HG03457 (cell line): Measurements from ENCODE around the gene PSMB4.
"Not testable (repeated sequence)": the region's sequence is repeated elsewhere in the genome, so short reads cannot be mapped to it uniquely, and the experiment has no call there.

Source experiments
- ATAC-seq: cut with Tn5 transposase; IDR thresholded peaks from one replicate; pipeline ENCODE4 v1.9.1; 2021; ENCODE audit warnings: moderate number of reproducible peaks; ENCODE audit not compliant: unreplicated experiment

Gene PSMB4

DNA sequence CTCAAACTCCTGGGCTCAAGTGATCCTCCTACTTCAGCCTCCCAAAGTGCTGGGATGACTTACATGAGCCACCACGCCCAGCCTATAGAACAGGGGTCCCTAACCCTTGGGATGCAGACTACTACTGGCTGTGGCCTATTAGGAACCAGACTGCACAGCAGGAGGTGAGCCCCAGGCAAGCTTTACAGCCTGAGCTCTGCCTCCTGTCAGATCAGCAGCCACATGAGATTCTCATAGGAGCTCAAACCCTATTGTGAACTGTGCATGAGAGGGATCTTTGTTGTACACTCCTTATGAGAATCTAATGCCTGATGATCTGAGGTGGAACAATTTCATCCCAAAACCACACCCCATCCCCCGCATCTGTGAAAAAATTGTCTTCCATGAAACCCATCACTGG is 13.4 kb upstream of the PSMB4 start:
- no peak for ATAC-seq

DNA sequence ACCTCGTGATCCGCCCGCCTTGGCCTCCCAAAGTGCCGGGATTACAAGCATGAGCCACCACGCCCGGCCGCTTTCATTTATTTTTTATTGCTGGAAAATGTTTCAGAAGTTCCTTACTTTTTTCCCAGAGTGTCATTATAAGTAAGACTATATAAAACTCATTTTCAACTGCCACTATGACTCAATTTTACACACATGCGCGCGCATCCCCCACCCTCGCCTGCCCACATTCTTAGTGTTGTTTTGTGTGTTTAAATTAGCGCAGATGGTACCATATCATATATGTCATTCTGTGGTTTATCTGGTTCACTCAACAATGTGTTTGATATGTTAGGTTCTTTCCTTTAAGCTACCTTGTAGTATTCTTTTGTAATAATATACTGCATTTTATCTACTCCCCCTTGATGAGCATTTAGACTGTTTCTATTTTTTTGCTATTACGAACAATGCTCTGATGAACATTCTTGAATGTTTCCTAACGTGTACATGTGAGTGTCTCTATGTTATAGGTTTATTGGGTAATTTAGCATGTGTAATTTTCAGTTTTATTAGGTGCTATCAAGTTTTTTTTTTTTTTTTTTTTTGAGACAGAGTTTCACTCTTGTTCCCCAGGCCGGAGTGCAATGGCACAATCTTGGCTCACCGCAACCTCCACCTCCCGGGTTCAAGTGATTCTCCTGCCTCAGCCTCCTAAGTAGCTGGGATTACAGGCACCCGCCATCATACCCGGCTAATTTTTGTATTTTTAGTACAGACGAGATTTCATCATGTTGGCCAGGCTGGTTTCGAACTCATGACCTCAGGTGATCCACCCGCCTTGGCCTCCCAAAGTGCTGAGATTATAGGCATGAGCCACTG is 8.9 kb upstream of the PSMB4 start:
- not testable (repeated sequence) for ATAC-seq

DNA sequence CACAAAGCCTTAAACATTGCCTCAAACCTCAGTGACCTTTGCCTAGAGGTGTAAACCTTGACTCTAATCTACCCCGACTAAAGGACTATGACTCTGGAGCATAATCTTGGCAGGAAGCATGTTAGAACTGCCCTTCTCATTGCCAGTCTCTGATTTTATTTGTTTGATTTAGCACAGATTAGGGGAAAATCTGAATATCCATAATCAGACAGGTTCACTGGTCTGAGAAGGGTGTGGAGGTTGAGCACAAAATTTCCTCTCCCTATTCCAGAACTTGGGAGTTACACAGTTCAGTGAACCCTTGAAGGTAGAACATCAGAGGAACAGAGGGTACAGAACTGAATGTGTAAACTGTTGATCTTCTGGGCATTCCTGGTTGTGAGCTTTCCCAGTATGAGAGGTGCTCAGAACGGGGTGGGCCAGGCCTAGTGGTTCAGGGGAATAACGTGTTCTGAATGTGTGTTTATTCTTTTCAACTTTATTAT is 8.3 kb upstream of the PSMB4 start:
- no peak for ATAC-seq

DNA sequence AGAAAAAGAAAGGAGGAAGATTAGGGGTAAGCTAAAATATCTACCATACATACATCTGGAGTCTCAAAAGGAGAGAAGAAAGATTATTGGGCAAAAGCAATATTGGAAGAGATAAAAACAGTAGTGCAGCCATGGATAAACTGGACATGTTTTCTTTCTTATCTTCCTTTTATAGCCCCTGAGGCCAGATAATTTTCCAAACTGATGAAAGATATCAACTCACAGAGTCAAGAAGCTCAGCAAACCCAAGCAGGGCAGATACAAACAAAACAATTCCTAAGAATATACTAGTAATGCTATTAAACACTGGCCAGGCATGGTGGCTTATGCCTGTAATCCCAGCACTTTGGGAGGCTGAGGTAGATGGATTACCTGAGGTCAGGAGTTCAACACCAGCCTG is 5.8 kb upstream of the PSMB4 start:
- ATAC-seq: no peak

DNA sequence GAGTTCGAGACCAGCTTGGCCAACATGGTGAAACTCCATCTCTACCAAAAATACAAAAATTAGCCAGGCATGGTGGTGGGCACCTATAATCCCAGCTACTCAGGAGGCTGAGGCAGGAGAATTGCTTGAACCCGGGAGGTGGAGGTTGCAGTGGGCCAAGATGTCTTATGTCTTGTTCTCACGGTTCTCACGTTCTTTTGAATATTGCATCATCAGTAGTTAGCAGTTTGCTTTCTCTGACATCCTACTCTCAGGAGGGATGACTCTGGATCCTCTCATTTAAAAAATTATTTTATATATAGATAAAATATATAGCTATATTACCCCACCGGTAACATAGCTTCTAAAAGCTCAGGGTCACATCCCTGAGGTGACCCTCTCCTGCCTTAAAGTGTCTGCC is 3.1 kb upstream of the PSMB4 start:
- ATAC-seq: not testable (repeated sequence)

DNA sequence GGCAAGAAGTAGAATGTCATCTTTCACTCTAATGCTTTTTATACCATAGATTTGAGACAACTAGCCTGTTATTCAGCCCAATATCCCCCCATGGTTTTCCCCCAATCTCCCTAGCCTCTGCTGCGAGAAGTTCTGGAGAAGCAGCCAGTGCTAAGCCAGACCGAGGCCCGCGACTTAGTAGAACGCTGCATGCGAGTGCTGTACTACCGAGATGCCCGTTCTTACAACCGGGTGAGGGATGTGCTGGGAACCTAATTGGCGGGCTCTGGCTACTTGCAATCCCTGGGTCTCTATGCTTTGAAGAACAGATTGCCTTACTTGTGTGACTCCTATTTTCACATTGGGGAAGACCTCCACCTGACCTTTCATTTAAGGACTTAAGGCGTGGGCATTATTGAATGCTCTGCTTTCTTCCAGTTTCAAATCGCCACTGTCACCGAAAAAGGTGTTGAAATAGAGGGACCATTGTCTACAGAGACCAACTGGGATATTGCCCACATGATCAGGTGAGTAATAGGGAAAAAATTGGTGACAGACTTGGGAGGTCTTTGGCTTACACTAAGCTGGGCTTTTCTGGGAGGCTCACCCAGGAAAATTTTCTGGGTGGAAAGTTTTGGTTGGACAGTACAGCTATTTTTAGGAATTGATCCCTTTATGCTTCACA is 1.9 kb downstream of the PSMB4 start:
- no peak for ATAC-seq

DNA sequence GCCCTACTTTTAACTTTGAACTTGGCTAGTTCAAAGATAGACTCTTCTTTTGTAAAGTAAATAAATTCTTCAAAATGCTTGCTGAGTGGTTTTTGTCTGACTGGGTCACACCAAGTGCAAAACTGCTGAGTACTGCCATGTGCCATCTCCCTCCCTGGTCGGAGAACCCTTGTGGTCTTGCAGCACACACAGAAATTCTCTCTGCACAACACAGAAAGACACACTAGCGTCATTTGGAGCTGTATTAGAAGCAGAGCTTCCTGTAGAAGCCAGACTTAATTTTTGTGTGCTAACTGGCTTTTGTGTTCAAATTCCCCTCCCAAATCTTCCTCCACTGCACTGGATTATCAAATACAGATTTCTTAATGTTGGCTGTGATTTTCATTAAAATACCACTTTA is 2.5 kb downstream of the PSMB4 start:
- ATAC-seq: no peak

DNA sequence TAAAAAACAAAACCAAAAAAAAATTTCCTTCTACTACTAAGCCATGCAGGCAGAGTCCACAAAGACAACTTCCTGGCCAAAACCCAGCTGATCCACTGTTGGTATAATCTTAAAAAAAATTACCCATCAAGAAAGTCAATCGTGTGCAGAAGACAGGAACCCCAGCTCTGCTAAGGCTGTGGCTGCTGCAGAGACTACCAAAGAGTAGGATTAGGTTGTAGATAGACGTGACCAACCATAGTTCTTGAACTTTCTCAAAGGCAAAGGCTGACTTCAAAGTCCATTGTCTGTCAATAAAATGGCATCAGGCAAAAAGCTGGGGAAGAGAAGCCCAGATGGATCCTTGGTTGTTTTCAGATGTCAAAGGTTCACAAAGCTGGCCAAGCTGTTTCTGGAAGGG is 3.4 kb downstream of the PSMB4 start:
- ATAC-seq: no peak

DNA sequence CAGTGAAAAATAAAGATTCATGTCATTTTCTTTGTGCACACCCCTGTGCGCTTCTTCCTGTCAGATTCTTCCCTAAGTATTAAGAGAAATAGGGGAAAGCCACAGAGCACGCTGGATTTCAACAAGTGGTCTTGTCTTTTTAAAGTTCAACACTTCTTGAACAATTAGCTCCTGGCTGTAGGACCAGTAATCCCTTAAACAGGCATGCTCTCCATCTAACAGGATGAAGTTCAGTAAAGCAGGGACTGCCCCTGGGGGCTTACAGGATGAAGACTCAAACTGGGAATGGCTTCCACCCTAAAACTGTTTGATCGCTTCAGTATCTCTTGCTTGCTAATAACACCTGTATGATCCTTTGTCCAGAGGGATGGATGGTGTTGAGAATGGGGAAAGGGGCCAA is 4.2 kb downstream of the PSMB4 start:
- no peak for ATAC-seq

DNA sequence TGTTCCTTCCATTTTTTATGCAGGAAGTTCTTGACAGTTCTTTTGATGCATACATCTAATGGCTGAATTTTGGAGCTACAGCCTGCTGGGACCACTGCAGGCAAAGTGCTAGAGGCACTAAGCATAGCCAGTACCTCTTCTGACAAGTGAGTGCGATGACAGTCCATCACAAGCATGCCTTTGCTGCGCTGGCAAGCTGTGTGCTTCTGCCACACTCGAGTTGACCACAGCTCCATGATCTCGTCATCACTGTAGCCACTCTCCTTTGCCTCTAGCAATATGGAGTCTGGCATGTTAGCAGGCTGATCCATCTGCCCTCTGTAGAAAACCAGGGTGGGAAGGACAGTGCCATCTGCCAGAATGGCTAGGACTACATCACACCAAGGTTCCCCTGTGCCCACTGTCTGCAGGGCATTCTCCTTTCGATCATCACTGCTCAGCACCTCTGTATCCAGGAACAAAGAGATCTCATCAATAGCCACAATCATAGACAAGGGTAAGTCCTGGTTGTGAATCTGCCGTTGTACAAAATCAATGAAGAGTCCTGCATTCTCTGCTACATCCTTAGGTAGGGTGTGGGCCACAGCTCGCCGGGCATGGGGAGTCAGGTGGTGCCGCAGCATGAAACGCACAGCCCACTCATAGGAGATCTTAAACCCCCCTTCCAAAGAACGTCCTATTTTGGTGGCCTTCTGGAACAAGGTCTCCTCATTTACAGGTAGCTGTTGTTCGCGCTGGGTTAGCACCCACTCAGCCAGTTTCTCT is 6.0 kb downstream of the PSMB4 start:
- no peak for ATAC-seq

DNA sequence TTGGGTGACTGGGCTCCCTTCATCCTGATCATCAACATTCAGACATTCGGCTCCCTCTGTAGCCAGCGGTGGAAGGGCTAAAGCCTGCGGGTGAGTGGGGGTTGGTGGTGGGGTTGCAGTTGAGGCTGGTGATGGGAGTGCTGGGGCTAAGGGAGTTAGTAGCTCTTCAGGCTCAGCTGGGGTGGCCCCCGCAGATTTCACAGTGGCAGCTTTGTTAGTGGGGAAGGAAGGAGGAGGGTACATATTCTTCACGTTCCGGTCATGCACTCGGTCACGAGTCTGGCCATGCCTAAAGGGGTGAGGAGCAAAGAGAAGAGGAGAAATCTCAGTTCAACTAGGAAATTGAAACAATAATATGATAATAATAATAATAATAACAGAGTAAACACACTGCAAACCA is 6.8 kb downstream of the PSMB4 start:
- no peak for ATAC-seq

DNA sequence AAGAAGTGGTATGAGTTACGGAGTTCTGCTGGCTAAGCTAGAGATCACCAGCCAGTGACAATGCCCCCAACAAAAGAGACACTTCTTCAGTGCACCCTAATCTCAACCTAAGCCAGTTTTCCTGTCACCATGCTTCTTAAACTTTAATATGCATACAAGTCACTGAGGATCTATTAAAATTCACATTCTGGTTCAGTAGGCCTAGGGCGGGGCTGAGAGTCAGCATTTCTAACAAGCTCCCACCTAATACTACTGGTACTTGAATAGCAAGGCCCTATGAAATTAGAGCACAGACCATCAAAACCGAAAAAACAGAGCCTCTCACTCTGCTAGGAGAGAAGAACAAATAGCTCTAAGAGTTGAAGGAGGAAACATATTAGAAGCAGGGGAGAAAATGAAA is 7.9 kb downstream of the PSMB4 start:
- no peak for ATAC-seq

DNA sequence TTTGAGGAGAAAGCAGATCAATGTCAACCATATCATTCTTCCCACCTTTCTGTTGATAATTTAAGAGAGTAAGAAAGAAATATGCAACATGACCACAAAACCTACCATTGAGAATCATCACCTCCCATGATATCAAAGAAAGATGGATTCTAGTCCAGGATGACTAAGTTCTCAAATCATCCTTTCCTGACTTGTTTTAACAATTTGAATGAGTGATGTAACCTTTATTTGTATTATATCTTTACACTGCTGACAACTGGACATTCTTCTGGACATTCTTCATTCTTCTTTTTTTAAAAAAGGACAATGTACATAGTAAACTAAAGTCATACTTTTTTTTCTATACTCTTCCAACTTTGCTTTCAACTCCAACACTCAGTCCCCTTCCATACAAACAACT is 9.5 kb downstream of the PSMB4 start:
- no peak for ATAC-seq

DNA sequence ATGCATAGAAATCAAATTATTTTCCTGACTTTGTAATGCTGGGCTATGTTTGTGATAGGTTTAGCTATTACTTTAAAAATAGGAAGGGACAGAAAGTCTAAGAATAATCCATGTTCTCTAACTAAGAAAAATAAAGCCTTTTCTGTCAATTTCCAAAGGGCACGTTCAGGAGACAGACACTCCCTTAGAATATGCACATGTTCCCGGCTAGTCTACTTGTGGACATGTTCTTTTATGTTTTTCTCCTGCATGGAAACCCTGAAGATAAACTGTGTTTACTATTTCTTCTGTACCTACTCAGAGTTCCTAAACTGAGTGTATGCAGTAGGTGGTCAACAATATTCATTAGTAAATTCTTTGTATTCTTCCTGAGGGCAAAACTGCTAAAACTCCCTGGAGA is 12.5 kb downstream of the PSMB4 start:
- ATAC-seq: no peak

DNA sequence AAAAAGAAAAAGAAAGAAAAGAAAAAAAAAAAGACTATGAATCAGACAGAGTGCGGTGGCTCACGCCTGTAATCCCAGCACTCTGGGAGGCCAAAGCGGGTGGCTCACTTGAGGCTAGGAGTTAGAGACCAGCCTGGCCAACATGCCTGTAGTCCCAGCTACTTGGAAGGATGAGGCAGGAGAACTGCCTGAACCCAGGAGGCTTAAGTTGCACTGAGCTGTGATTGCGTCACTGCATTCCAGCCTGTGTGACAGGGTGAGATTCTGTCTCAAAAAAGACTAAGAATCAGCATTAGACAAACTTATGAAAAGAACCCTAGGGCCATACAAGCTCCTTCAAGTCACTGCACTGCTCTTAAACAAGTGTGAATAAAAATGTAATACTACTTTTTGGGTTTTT is 16.9 kb downstream of the PSMB4 start:
- ATAC-seq: no peak

DNA sequence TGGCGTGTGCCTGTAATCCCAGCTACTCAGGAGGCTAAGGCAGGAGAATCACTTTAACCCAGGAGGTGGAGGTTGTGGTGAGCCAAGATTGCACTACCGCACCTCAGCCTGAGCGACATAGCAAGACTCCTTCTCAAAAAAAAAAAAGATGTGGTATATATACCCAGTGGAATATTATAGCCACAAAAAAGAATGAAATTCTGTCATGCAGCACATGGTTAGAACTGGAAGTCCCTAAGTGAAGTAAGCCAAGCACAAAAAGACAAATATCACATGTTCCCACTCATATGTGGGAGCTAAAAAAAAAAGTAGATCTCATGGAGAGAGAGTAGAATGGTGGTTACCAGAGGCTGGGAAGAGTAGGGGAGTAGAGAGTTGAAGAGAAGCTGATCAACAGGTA is 18.7 kb downstream of the PSMB4 start:
- no peak for ATAC-seq

DNA sequence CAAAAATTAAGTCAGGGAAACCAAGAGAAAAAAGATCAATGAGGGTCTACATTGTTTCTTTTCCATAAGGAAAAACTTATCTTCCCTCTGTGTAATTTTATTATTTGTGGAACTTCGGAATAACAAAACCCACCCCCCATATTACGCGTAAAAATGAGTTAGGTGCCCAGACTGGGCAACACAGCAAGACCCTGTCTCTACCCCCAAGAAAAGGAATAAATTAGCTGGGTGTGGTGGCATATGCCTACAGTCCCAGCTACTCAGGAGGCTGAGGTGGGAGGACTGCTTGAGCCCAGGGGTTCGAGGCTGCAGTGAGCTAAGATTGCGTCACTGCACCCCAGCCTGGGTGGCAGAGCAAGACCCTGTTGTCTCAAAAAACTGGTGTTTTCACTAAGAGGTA is 20.4 kb downstream of the PSMB4 start:
- ATAC-seq: no peak

DNA sequence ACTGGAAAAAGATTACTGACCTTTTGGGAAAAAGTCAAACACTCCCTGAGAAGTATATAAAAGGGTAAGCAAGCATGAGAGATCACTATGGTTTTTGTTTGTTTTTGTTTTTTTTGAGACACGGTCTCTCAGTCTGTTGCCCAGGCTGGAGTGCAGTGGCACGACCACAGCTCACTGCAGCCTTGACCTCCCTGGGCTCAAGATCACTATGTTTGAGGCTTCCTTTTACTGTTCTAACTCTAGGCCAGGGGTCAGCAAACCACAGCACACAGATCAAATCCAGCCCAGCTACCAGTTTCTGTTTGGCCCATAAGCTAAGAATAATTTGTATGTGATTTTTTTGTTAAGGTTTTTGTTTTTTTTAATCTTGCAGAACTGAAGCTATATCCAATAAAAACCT is 25.7 kb downstream of the PSMB4 start:
- no peak for ATAC-seq

DNA sequence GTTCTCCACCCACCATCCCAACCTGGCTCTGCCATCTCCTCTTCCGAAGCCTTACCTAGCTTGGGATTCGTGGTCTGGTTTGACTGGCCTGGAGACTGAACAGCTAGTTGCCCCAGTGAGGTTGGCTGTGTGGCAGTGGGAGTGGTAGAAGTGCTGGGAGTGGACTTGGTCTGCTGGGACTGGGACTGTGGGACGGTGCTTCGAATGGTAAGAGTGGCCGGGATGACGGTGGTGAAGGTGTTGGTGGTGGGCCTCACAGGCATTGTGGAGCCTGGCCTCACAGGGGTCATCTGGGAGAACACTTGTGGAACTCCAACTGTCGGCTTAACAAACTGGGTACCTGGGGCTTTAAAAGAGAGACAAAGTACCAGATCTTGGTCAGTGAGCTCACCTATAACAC is 28.7 kb downstream of the PSMB4 start:
- no peak for ATAC-seq

DNA sequence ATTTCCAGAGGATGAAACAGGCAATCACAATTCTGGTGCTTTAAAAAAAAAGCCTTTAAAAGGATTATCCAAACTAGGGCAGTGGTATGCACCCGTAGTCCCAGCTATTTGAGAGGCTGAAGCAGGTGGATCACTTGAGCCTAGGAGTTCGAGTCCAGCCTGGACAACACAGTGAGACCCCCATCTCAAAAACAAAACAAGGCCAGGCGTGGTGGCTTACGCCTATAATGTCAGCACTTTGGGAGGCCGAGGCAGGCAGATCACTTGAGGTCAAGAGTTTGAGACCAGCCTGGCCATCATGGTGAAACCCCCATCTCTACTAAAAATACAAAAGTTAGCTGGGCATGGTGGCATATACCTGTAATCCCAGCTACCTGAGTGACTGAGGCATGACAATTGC is 34.5 kb downstream of the PSMB4 start:
- ATAC-seq: not testable (repeated sequence)

DNA sequence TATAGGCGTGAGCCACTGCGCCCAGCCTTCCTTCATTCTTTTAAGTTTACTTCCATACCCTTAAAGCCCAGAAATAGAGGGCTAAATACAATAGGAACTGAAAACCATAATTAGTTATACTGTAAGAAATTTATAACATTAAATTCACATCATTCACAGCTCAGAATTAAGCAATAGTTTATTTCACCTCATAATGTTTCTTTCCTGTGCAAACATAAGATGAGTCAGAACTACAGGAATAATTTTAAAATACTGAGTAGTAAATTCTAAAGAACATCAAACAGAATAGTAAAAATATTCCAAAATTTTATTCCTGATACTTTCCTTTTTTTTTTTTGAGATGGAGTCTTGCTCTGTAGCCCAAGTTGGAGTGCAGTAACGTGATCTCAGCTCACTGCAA is 35.8 kb downstream of the PSMB4 start:
- ATAC-seq: no peak

DNA sequence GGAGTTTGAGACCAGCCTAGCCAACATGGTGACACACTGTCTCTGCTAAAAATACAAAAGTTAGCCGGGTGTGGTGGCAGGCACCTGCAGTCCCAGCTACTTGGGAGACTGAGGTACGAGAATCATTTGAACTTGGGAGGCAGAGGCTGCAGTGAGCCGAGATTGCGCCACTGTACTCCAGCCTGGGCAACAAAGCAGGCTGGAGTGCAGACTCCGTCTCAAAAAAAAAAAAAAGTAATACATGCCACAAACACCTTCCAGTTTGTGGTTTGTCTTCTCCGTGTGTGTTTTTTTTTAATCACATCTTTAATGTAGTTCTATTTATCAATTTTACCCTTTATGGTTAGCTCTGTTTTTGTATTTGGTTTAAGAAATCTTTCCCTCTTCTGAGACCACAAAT is 37.6 kb downstream of the PSMB4 start:
- ATAC-seq: no peak
